Tibial nerve (tissue), 3 donors: ENCODE data around the gene ERV3-1.
"Not testable (repeated sequence)": the region's sequence is repeated elsewhere in the genome, so short reads cannot be mapped to it uniquely, and the experiment has no call there.

Experiments used
- CTCF ChIP-seq, 5 experiments: fragments of 200-600 bp in 3 of 5; fragments of 450-650 bp in 2 of 5; sonication (generic) in 3 of 5; IDR thresholded peaks; one replicate each; pipeline ENCODE4 v1.5.1; 2016 to 2019; ENCODE audit warnings: antibody characterized with exemption in 5 of 5, mild to moderate bottlenecking in 3 of 5, moderate library complexity in 2 of 5
- POLR2A ChIP-seq, 2 donors: fragments of 450-650 bp; IDR thresholded peaks; one replicate each; pipeline ENCODE4 v1.6.1; 2017; ENCODE audit warnings: antibody characterized with exemption in 2 of 2, mild to moderate bottlenecking in 2 of 2, moderate library complexity in 2 of 2

- not testable (repeated sequence) for TF ChIP-seq CTCF, POLR2A (IDR thresholded peaks at IDR 0.05)
Measured at GRCh38 chr7:65045589-65045988, 39.1 kb upstream of the ERV3-1 start.
